SU-DHL-6 (cell line): ENCODE results near the gene PRICKLE1.

Experiments used
- EZH2phosphoT487 ChIP-seq: fragments of 200-600 bp; sonication (generic), shearing (Covaris generic); conservative IDR thresholded peaks from 2 replicates; pipeline ENCODE4 v1.6.1; 2018; ENCODE audit warnings: mild to moderate bottlenecking, antibody characterized with exemption, low read length, moderate library complexity, mixed read lengths
- TF ChIP-seq, protein P1 (sequence below): fragments of 200-600 bp; sonication (generic); IDR thresholded peaks from one replicate; pipeline ENCODE4 v1.5.1; 2017; ENCODE audit warnings: antibody characterized with exemption, mild to moderate bottlenecking, low read length, moderate library complexity; ENCODE audit not compliant: insufficient read depth, poor library complexity, severe bottlenecking

DNA sequence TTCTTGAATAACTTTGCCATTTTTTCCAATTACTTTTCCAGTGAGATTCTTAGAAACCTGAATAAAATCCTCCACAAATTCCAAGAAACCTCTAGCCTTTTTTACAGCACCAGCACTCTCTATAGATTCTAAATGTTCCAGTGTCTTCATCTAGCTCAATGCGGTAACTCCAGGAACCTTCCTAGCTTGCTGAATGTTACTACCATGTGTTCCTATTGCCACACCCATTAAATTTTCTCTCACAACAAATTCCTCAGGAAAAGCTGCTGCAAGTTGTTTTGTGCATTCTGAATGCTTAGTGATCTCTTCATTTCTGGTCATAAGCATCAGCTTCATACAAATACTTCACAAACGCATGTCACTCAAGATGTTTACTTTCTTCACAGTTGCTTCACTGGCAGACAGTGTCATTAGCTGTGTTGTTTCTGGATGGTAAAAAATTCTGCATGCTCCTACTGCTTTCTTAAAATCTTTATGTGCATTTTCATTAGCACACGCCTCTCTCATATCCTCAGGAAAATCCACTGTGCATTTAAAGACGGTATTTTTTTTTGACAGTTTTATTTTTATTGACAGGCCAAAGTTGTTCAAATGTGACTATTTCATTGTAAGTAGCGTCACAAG is 156.9 kb downstream of the PRICKLE1 start:
- TF ChIP-seq, protein P1, sequence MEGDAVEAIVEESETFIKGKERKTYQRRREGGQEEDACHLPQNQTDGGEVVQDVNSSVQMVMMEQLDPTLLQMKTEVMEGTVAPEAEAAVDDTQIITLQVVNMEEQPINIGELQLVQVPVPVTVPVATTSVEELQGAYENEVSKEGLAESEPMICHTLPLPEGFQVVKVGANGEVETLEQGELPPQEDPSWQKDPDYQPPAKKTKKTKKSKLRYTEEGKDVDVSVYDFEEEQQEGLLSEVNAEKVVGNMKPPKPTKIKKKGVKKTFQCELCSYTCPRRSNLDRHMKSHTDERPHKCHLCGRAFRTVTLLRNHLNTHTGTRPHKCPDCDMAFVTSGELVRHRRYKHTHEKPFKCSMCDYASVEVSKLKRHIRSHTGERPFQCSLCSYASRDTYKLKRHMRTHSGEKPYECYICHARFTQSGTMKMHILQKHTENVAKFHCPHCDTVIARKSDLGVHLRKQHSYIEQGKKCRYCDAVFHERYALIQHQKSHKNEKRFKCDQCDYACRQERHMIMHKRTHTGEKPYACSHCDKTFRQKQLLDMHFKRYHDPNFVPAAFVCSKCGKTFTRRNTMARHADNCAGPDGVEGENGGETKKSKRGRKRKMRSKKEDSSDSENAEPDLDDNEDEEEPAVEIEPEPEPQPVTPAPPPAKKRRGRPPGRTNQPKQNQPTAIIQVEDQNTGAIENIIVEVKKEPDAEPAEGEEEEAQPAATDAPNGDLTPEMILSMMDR, result no peak
- no peak for TF ChIP-seq EZH2phosphoT487
